HepG2 (cell line): Measurements from ENCODE around the gene SYT8. TPM values are rescaled to one million over a fixed set of nuclear protein-coding genes. Genes with fewer than 3 reads are reported as not detected.

Source experiments
- CENPT ChIP-seq: sonication (generic); formaldehyde crosslinking; IDR thresholded peaks from 2 replicates; pipeline ENCODE4 v1.8.0; 2022; ENCODE audit warnings: low read depth, mild to moderate bottlenecking, moderate library complexity, missing genetic modification reagents
- GATAD1 ChIP-seq: IDR thresholded peaks from 2 replicates; pipeline ENCODE4 v1.6.1; 2016; ENCODE audit warnings: missing genetic modification reagents, missing compliant biosample characterization
- HMGA1 ChIP-seq: sonication (generic); formaldehyde crosslinking; conservative IDR thresholded peaks from 2 replicates; pipeline ENCODE4 v1.4.0; 2020; ENCODE audit warnings: missing genetic modification reagents
- HOXD1 ChIP-seq: sonication (generic); formaldehyde crosslinking; IDR thresholded peaks from 2 replicates; pipeline ENCODE4 v1.5.0; 2020; ENCODE audit warnings: missing genetic modification reagents
- JARID2 ChIP-seq: sonication (generic); formaldehyde crosslinking; IDR thresholded peaks from 2 replicates; pipeline ENCODE4 v1.8.1; 2023; ENCODE audit warnings: missing genetic modification reagents, inconsistent platforms; ENCODE audit not compliant: insufficient replicate concordance
- NFKB2 ChIP-seq: sonication (generic); formaldehyde crosslinking; IDR thresholded peaks from 2 replicates; pipeline ENCODE4 v1.4.0; 2020; ENCODE audit warnings: missing genetic modification reagents, borderline replicate concordance
- NRL ChIP-seq: sonication (generic); formaldehyde crosslinking; IDR thresholded peaks from 2 replicates; pipeline ENCODE4 v1.5.0; 2020; ENCODE audit warnings: missing genetic modification reagents, mild to moderate bottlenecking, moderate library complexity, borderline replicate concordance
- RBM39 ChIP-seq: fragments of 200-400 bp; formaldehyde crosslinking; IDR thresholded peaks from one replicate; pipeline ENCODE4 v1.6.1; 2018; ENCODE audit warnings: antibody characterized with exemption, mild to moderate bottlenecking, low read depth, low read length; ENCODE audit not compliant: poor library complexity, severe bottlenecking
- SATB2 ChIP-seq: sonication (generic); formaldehyde crosslinking; IDR thresholded peaks from 2 replicates; pipeline ENCODE4 v1.5.0; 2020; ENCODE audit warnings: missing genetic modification reagents
- SPEN ChIP-seq: sonication (generic); formaldehyde crosslinking; IDR thresholded peaks from 2 replicates; pipeline ENCODE4 v1.5.1; 2020; ENCODE audit warnings: low read depth, mild to moderate bottlenecking, missing genetic modification reagents
- TMF1 ChIP-seq: sonication (generic); formaldehyde crosslinking; IDR thresholded peaks from 2 replicates; pipeline ENCODE4 v1.8.1; 2022; ENCODE audit warnings: low read depth, missing genetic modification reagents
- ZC3H13 ChIP-seq: sonication (generic); formaldehyde crosslinking; IDR thresholded peaks from 2 replicates; pipeline ENCODE4 v1.8.1; 2023; ENCODE audit warnings: mild to moderate bottlenecking, missing genetic modification reagents, moderate library complexity
- ZFP37 ChIP-seq: sonication (generic); formaldehyde crosslinking; IDR thresholded peaks from 2 replicates; pipeline ENCODE4 v1.4.0; 2020; ENCODE audit warnings: missing genetic modification reagents, borderline replicate concordance
- ZMAT3 ChIP-seq: sonication (generic); formaldehyde crosslinking; conservative IDR thresholded peaks from 2 replicates; pipeline ENCODE4 v1.7.0; 2021; ENCODE audit warnings: missing genetic modification reagents
- ZNF225 ChIP-seq: sonication (generic); formaldehyde crosslinking; IDR thresholded peaks from 2 replicates; pipeline ENCODE4 v1.4.0; 2020; ENCODE audit warnings: mild to moderate bottlenecking, missing genetic modification reagents
- ZNF235 ChIP-seq: sonication (generic); formaldehyde crosslinking; IDR thresholded peaks from 2 replicates; pipeline ENCODE4 v1.8.1; 2023; ENCODE audit warnings: mild to moderate bottlenecking, missing genetic modification reagents, borderline replicate concordance
- ZNF274 ChIP-seq: sonication (generic); formaldehyde crosslinking; IDR thresholded peaks from 2 replicates; pipeline ENCODE4 v1.5.1; 2020; ENCODE audit warnings: mild to moderate bottlenecking, missing genetic modification reagents
- ZNF317 ChIP-seq: sonication (generic); formaldehyde crosslinking; IDR thresholded peaks from 2 replicates; pipeline ENCODE4 v1.5.0; 2020; ENCODE audit warnings: mild to moderate bottlenecking, missing genetic modification reagents
- ZNF331 ChIP-seq: sonication (generic); formaldehyde crosslinking; IDR thresholded peaks from 2 replicates; pipeline ENCODE4 v1.4.0; 2020; ENCODE audit warnings: missing genetic modification reagents
- ZNF547 ChIP-seq: sonication (generic); formaldehyde crosslinking; IDR thresholded peaks from 2 replicates; pipeline ENCODE4 v1.5.1; 2020; ENCODE audit warnings: mild to moderate bottlenecking, missing genetic modification reagents
- ZNF557 ChIP-seq: sonication (generic); formaldehyde crosslinking; IDR thresholded peaks from 2 replicates; pipeline ENCODE4 v1.4.0; 2020; ENCODE audit warnings: missing genetic modification reagents
- ZNF615 ChIP-seq: sonication (generic); formaldehyde crosslinking; IDR thresholded peaks from 2 replicates; pipeline ENCODE4 v1.5.0; 2020; ENCODE audit warnings: mild to moderate bottlenecking, missing genetic modification reagents, borderline replicate concordance
- polyA plus RNA-seq, 8 experiments: library from polyadenylated mRNA; depleted of rRNA in 3 of 8; stranded (reverse) in 7 of 8; unstranded in 1 of 8; fragments of >200 nt; fragmentation: Illumina TruSeq in 4 of 8; extraction: Trizol in 4 of 8; gene quantifications; 2 replicates each; pipeline versions ENCODE4 v1.2.1 to v1.2.3, GENCODE V29; 2011 to 2016; ENCODE audit warnings: low read depth in 4 of 8, missing spikeins in 1 of 8, mixed read lengths in 1 of 8; ENCODE audit not compliant: insufficient read depth in 1 of 8
- total RNA-seq, 5 experiments: library from RNA; depleted of rRNA; stranded (reverse); fragments of >200 nt; fragmentation: Illumina TruSeq; extraction: Trizol; gene quantifications; 2 replicates each; pipeline ENCODE4 v1.2.3, GENCODE V29; 2016; ENCODE audit warnings: low read depth in 1 of 5
- TF ChIP-seq, protein P1 (sequence below): IDR thresholded peaks from 2 replicates; pipeline ENCODE4 v1.6.1; 2016; ENCODE audit warnings: mild to moderate bottlenecking, missing biosample characterization, missing genetic modification reagents
- TF ChIP-seq, protein P2 (sequence below): sonication (generic); formaldehyde crosslinking; IDR thresholded peaks from 2 replicates; pipeline ENCODE4 v1.4.0; 2020; ENCODE audit warnings: missing genetic modification reagents; ENCODE audit errors: not compliant biosample characterization
- TF ChIP-seq, protein P3 (sequence below): sonication (generic); formaldehyde crosslinking; IDR thresholded peaks from 2 replicates; pipeline ENCODE4 v1.8.0; 2022; ENCODE audit warnings: mild to moderate bottlenecking, missing genetic modification reagents

The SYT8 gene
- total and polyA plus RNA-seq, 2 of the 13 experiments (the other 11 are each of a cell fraction or from before 2014, with no cell fraction given): 0.60 to 2.3 TPM

DNA sequence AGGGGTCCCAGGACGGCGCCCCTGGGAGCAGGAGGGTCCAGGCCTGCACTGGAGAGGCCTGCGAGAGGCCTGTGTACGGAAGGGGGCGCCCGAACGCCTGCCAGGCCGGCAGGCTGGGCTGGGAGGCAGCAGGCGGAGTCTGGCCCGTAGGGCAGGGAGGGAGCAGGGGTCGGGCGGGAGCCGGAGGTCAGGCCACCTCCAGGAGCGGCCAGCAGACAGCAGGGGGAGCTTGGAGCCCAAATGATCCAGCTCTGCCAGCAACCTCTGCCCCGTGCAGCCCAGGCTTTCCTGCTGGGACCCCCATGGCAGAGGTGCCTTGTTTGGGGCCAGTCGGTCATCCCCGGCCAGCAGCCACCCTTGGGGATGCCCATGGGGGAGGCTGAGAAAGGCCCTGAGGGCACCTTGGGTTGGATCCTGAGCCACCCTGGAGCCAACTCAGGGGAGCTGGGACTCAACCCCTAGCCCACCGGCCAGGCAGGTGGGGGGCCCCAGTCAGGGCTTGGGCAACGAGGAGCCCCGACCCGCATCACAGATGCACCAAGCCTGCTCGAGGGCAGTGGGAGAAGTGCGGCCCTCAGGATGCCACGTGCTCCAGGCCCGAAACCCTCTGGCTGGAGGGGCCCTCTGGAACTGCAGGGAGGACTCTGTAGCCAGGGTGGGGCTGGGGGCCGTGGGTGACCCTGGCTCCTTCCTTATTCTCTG is 9.6 kb upstream of the SYT8 start (continued):
- 0 out of 2 replicates have a peak, but pooled peaks have one; percentile 38 for TF ChIP-seq ZMAT3 (CRISPR knock-in tag)
- peak; percentile 79 for TF ChIP-seq ZNF547 (CRISPR knock-in tag)
- peak; percentile 84 for TF ChIP-seq ZNF274 (CRISPR knock-in tag)
- TF ChIP-seq, protein P1, sequence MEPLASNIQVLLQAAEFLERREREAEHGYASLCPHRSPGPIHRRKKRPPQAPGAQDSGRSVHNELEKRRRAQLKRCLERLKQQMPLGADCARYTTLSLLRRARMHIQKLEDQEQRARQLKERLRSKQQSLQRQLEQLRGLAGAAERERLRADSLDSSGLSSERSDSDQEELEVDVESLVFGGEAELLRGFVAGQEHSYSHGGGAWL (CRISPR knock-in tag): no peak; the same call in 1 of the 2 replicates
- TF ChIP-seq, protein P2, sequence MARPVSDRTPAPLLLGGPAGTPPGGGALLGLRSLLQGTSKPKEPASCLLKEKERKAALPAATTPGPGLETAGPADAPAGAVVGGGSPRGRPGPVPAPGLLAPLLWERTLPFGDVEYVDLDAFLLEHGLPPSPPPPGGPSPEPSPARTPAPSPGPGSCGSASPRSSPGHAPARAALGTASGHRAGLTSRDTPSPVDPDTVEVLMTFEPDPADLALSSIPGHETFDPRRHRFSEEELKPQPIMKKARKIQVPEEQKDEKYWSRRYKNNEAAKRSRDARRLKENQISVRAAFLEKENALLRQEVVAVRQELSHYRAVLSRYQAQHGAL: no peak
- peak; percentile 77; the same call in 1 of the 2 replicates for TF ChIP-seq ZNF557 (CRISPR knock-in tag)
- TF ChIP-seq RBM39: peak; percentile 54
- no peak for TF ChIP-seq ZC3H13 (CRISPR knock-in tag)
- TF ChIP-seq CENPT (CRISPR knock-in tag): no peak
- peak; percentile 63; the same call in 1 of the 2 replicates for TF ChIP-seq NFKB2 (CRISPR knock-in tag)
- TF ChIP-seq TMF1 (CRISPR knock-in tag): no peak
- peak; percentile 43; the same call in 1 of the 2 replicates for TF ChIP-seq NRL (CRISPR knock-in tag)
- TF ChIP-seq SPEN (CRISPR knock-in tag): 0 out of 2 replicates have a peak, but pooled peaks have one; percentile 49
- TF ChIP-seq ZNF235 (CRISPR knock-in tag): no peak
- TF ChIP-seq HOXD1 (CRISPR knock-in tag): peak; percentile 60; the same call in 1 of the 2 replicates
- TF ChIP-seq, protein P3, sequence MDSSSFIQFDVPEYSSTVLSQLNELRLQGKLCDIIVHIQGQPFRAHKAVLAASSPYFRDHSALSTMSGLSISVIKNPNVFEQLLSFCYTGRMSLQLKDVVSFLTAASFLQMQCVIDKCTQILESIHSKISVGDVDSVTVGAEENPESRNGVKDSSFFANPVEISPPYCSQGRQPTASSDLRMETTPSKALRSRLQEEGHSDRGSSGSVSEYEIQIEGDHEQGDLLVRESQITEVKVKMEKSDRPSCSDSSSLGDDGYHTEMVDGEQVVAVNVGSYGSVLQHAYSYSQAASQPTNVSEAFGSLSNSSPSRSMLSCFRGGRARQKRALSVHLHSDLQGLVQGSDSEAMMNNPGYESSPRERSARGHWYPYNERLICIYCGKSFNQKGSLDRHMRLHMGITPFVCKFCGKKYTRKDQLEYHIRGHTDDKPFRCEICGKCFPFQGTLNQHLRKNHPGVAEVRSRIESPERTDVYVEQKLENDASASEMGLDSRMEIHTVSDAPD (CRISPR knock-in tag): no peak
- TF ChIP-seq ZNF225: no peak
- TF ChIP-seq SATB2 (CRISPR knock-in tag): no peak
- TF ChIP-seq ZNF331 (CRISPR knock-in tag): peak; percentile 76
- 0 out of 2 replicates have a peak, but pooled peaks have one; percentile 29 for TF ChIP-seq GATAD1 (CRISPR knock-in tag)
- TF ChIP-seq ZNF615 (CRISPR knock-in tag): no peak
- TF ChIP-seq ZFP37: no peak
- no peak for TF ChIP-seq HMGA1
- TF ChIP-seq JARID2 (CRISPR knock-in tag): no peak
- no peak for TF ChIP-seq ZNF317 (CRISPR knock-in tag)
